HFF-Myc (cell line): ENCODE data around the gene RBM42.
"Not testable (repeated sequence)": the region's sequence is repeated elsewhere in the genome, so short reads cannot be mapped to it uniquely, and the experiment has no call there.

Source experiments
- DNase-seq: peaks from one replicate; pipeline ENCODE4 v3.0.0-alpha.2; 2011; ENCODE audit warnings: low read depth; ENCODE audit errors: extremely low read depth
- H3K4me3 ChIP-seq: replicated peaks from 2 replicates; pipeline ENCODE4 v1.5.1; 2011; ENCODE audit warnings: low read depth, mild to moderate bottlenecking, control low read depth, low read length
- CTCF ChIP-seq: IDR thresholded peaks from 2 replicates; pipeline ENCODE4 v1.5.1; 2012; ENCODE audit warnings: mild to moderate bottlenecking, low read depth, low read length, control low read depth; ENCODE audit errors: missing control alignments

The RBM42 gene

DNA sequence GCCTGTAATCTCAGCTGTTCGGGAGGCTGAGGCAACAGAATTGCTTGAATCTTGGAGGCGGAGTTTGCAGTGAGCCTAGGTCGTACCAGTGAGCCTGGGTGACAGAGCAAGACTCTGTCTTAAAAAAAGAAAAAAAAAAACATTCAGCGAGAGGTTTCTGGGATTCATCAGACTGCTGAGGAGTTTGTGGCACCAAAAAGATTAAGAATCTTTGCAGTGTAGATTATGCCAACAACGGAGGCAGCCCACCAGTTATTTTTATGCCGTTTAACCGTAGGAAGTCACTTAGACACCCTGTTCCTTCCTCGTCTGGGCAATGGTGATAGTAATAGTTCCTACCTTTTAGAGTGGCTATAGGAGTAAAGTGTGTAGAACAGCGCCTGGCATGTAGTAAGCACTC lies 21.7 kb downstream of the RBM42 start:
- no peak for TF ChIP-seq CTCF
- H3K4me3 ChIP-seq: no peak overlapping the region
- no peak for DNase-seq

GRCh38 chr19:35654828-35655227 lies 26.0 kb downstream of the RBM42 start:
- not testable (repeated sequence) for H3K4me3 ChIP-seq, DNase-seq

DNA sequence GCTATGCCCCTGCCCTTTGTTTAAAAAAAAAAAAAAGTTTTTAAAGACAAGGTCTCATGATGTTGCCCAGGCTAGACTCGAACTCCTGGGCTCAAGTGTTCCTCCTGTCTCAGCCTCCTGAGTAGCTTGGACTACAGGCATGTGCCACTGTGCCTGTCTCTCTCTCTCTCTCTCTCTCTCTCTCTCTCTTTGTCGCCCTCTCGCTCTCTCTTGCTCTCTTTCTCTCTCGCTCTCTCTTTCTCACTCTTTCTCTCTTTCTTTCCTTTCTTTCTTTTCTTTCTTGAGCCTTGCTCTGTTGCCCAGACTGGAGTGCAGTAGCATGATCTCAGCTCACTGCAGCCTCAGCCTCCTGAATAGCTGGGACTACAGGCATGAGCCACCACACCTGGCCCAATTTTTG lies 26.8 kb downstream of the RBM42 start:
- H3K4me3 ChIP-seq: no peak overlapping the region
- DNase-seq: no peak
- no peak for TF ChIP-seq CTCF

DNA sequence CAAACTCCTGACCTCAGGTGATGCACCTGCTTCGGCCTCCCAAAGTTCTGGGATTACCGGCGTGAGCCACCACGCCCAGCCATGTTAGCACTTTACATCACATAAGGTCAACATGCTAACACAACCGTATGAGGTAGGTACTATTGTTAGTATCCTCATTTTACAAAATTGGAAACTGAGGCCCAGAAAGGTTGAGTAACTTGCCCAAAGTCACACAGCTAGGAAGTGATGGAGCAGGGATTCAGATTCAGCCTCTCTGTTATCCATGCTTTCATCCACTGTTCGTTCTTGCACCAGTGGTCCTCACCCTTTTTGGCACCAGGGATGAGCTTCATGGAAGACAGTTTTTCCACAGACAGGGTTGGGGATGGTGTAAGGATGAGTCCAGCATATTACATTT lies 27.9 kb downstream of the RBM42 start:
- no peak for TF ChIP-seq CTCF
- no peak overlapping the region for H3K4me3 ChIP-seq
- no peak for DNase-seq

- no peak for TF ChIP-seq CTCF
- H3K4me3 ChIP-seq: no peak overlapping the region
Measured at GRCh38 chr19:35657904-35658700, 29.3 kb downstream of the RBM42 start.

DNA sequence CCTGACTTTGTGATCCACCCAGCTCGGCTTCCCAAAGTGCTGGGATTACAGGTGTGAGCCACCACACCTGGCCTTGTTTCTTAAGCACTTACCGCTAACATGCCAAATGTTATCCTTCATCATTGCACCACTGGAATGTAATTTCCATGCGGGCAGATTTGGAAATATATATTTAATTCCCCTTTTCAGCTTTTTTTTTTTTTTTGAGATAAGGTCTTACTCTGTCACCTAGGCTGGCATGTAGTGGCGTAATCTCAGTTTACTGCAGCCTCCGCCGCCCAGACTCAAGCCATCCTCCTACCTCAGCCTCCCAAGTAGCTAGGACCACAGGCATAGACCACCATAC lies 33.1 kb downstream of the RBM42 start:
- no peak for TF ChIP-seq CTCF
- no peak overlapping the region for H3K4me3 ChIP-seq
- no peak for DNase-seq

More at GRCh38 chr19:35657904-35658700, 29.3 kb downstream of the RBM42 start:
- no peak for DNase-seq

DNA sequence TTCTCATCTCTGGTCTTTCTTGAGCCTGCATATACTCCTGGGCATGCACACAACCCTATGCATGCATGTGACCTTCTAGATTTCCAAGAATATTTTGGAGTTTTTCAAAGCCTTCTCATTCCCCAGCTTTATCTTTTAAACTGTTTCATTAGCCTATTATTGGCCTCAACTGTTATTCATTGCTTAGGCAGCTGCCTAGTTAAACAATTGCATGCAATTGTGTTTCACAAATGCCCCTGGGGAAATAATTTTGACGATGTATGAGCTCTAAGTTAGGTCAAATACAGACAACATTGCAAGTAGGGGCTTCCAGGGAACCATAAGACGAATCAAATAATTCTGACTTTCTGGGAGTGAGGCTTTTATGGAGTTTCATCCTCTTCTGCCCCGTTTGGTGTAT lies 35.1 kb downstream of the RBM42 start:
- no peak for TF ChIP-seq CTCF
- H3K4me3 ChIP-seq: no peak overlapping the region
- DNase-seq: no peak
